Activated naive CD4-positive, alpha-beta T cell treated with anti-CD3 and anti-CD28 coated beads, Interleukin-2, amount 50 U/mL, for 16 hours (primary cell): ENCODE measurements around the gene MBD5.

ENCODE experiments used
- DNase-seq: peaks from one replicate; pipeline ENCODE4 v3.0.0-alpha.2; 2020

MBD5 gene

DNA sequence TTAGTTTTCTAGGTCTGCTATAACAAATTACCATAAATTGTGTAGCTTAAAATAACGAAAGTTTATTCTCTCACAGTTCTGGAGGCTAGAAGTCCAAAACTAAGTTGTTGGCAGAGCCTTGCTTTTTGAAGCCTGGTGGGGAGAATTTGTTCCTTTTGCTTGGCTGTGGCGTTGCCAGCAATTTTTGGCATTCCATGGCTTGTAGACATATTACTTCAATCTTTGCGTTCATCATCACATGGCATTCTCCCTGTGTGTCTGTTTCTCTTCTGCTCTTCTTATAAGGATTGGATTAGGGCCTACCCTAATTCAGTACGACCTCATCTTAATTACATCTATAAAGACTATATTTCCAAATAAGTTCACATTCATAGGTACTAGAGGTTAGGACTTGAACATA is 217.7 kb downstream of the MBD5 start:
- no peak for DNase-seq

DNA sequence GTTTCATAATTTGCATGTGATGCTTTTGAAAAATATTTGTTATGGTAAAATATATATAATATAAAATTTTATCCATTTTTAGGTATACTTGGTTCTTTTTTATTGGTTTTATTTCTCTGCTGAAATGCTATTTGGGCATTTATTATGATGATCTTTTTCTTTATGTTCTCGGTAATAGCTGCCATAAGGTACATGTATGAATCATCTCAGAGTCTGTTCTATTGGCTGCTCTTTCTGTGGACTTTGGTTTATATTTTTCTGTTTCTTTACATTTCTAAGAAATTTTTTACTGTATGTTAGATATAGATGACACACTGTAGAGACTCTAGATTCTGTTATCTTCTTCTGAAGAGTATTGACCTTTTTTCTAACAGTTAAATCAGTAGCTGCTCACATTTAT is 219.9 kb downstream of the MBD5 start:
- DNase-seq: no peak

- DNase-seq: no peak
Measured at GRCh38 chr2:148244593-148245292, 223.9 kb downstream of the MBD5 start.

GRCh38 chr2:148251993-148252392 is 231.1 kb downstream of the MBD5 start:
- DNase-seq: no peak

DNA sequence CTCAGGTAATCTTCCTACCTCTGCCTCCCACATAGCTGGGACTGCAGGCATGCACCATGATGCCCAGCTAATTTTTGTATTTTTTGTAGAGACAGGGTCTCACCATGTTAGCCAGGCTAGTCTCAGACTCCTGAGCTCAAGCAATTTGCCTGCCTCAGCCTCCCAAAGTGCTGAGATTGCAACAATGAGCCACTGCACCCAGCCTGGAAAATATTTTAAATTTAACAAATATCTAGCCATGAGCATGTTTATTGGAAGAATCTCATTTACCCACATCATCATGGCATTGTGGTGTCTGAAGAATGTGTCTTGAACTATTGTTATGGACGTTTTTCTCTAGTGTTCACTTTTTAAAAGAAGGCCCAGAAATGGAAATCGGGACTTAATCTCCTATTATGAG is 231.8 kb downstream of the MBD5 start:
- no peak for DNase-seq

DNA sequence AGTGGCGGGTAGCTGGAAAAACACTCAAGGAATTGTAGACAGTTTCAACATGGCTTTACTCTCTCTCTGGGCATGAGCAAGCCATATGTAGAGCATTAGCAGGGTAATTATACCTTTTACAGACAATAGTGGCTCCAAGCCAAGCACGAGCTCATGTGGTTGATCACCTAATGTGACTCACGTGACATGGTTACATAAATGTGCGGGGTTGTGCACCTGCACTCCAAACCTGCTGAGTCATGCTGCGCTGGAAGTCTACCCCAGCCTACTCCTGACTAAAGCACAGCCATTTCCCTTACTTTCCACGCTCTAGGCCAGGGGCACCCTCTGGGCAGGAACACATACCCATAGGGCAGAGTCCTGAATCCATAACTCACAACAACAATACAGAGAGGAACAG is 232.8 kb downstream of the MBD5 start:
- DNase-seq: no peak

DNA sequence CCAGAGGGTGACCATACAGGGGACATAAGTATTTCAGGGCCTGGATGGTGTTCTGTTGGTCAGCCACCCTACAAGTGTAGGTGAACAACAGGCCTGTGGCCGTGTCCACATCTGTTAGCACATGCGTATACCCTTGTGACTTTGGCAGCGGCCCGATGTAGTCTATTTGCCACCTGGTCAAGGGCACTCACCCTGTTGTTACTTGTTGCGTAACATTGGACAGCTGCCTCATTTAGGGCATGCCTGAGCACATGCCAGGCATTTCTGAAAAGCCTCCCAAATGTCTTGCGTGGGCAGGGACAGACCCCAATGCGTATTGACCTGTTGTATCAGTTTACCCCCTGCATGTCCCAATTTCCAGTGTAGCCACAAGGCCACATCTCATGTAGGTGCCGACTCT is 235.0 kb downstream of the MBD5 start:
- no peak for DNase-seq

DNA sequence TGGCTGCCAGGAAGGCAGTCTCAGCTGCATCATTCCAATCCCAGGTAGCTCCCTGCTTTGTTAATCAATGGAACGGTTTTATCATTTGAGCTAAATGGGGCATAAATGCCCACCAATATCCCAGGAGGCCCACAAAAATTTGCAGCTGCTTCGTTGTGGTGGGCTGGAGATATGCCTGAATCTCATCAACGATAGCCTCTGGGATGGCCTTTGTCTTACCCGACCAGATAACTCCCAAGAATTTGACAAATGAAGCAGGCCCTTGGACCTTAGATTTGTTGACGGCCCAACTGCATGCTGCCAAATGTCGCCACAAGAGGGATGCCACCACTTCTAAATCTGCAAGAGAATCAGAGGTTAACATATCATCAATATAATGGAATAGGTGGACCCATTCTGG is 236.4 kb downstream of the MBD5 start:
- no peak for DNase-seq

DNA sequence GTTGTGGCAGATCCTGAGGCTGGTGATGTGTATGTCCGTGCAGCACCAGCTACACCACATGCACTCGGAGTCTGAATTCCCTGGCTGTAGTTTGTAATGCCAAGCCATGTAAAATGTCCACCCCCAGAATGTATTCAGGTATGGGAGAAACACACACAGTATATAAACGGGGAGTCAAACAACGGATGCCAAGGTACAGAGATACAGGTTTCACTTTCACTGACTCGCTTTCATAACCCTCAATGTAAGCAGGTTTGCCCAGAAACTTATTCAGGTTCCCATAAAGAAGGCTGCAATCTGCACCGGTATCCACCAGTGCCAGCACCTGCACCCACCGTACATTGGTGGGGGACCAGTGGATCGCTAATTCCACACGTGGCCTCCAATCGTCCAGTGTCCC is 237.2 kb downstream of the MBD5 start:
- no peak for DNase-seq

DNA sequence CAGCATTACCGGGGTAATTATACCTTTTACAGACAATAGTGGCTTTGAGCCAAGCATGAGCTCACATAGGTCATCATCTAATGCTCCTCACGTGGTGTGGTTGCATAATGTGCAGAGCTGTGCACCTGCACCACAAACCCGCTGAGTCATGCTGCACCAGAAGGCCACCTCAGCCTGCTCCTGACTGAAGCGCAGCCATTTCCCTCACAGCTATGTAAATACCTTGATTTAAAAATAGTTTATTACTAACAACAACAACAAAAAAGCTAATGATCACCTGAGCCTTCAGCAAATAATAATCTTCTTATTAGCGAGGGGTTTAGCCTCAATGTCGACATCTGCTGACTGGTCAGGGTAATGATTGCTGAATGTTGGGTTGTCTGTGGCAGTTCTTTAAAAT is 238.8 kb downstream of the MBD5 start:
- DNase-seq: no peak

DNA sequence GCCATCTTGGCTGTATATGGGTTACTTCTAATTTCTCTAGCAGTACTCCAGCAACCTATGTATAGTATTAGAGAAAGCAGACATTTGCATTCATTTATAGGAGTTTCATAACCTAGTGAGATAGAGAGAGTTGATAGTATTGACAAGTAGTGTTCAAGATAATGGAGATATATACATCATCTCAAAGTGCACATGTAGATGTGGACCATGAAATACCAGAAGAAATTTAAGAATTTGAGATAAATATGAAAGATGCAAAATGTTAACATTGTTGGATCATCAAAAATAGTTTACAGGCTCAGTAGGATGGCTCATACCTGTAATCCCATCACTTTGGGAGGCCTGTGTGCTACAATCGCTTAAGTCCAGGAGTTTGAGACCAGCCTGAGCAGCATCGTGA is 243.0 kb downstream of the MBD5 start:
- no peak for DNase-seq

- DNase-seq: no peak
Measured at GRCh38 chr2:148273158-148273691, 252.3 kb downstream of the MBD5 start.

- no peak for DNase-seq
Measured at GRCh38 chr2:148279216-148279615, 258.3 kb downstream of the MBD5 start.

DNA sequence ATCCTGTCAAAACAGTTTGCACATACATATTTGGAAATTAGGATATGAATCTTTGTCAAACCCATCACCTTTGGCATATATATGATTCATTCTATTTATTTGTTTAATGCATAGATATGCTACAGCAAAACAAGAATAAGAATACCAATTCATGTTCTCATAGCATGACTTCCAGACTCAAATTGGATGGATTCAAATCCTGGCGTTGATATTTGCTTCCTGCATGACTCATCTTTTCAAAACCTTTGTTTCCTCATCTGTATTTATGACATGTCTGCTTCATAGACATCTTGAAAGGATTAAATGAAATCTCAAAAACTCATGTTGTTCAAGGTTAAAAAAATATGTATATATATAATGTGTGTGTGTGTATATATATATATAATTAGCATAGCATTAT is 261.3 kb downstream of the MBD5 start:
- DNase-seq: no peak

DNA sequence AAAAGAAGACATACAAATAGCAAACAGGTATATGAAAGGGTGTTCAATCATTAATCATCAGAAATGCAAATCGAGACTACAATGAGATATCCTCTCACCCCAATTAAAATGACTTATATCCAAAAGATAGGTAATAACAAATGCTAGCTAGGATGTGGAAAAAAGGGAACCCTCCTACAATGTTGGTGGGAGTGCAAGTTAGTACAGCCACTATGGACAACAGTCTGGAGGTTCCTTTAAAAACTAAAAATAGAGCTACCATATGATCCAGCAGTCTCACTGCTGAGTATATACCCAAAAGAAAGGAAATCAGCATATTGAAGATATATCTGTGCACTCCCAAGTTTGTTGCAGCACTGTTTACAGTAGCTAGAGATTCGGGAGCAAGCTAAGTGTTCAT is 271.5 kb downstream of the MBD5 start:
- no peak for DNase-seq

GRCh38 chr2:148298196-148298595 is 277.3 kb downstream of the MBD5 start:
- no peak for DNase-seq

- DNase-seq: no peak
Measured at GRCh38 chr2:148299616-148300015, 278.7 kb downstream of the MBD5 start.

DNA sequence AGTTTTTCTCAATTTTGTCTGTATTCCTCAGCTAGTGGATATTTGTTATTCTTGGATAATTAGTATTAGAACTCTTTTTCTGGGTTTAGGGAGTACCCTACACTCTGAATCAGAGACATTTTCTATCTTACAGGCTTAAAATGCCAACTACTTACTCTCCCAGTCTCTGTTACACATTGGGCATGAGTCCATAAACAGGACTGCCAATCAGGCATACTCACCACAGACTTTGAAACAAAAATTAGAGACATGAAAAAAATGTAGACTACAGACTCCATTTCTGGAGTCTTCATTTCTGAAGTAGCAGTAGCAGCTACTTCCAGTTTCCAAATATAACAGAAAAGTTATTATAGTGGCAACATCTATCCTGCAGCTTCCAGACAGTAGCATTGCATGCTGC is 279.7 kb downstream of the MBD5 start:
- DNase-seq: no peak

DNA sequence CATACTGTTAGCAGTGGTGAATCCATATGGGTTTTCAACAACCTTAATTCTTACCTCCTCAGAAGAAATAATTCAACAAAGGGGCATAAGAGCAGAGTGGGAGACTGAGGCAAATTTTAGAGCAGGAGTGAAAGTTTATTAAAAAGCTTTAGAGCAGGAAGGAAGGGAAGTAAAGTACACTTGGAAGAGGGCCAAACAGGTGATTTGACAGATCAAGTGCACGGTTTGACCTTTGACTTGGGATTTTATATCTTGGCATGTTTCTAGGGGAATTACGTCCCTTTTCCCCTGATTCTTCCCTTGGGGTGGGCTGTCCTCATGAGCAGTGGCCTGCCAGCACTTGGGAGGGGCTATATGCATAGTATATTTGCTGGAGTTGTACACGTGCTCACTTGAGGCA is 280.5 kb downstream of the MBD5 start:
- DNase-seq: no peak

DNA sequence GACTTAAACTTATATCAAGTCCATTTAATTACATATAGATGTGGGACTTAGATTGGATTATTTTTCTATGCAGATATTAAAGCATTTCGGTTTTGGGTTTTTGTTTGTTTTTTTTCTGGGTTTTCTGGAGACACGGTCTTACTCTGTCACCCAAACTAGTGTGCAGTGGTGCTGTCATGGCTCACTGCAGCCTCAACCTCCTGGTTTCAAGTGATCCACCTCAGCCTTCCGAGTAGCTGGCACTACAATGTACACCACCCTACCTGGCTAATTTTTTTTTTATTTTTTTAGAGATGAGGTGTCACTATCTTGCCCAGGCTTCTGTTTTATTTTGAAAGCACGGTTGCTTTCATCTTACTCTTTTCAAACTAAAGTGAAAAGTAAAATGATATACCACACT is 281.6 kb downstream of the MBD5 start:
- DNase-seq: no peak

DNA sequence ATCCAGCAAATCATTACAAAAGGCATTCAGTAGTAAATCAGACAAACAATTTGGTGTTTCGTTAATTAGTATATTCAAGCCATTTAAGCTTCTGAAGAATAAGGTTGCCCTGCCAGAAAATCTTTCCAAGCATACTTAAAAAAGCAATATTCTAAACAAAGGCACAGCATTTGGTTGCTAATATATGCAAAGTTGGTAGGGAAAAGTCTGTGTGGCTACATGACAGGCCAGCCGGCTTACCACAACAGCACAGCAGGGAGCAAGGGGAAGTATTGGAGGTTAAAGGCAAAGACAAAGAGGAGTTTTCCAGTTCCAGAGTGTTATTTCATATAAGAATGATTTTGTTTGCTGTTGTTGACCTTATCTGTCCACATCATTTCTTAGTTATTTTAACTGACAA is 282.3 kb downstream of the MBD5 start:
- no peak for DNase-seq

- no peak for DNase-seq
Measured at GRCh38 chr2:148305476-148305875, 284.6 kb downstream of the MBD5 start.

GRCh38 chr2:148306027-148306426 is 285.1 kb downstream of the MBD5 start:
- DNase-seq: no peak

DNA sequence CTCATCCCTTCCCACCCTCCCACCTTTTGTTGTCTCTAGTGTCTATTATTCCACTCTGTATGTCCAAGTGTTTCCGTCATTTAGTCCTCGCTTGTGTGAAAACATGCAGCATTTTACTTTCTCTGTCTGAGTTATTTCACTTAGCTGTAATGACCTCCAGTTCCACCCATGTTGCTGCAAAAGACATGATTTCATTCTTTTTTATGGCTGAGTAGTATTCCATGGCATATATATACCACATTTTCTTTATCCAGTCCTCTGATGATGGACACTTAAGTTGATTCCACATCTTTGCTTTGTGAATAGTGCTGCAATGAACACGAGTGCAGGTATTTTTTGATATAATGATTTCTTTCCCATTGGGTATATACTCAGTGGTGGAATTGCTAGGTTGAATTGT is 296.7 kb downstream of the MBD5 start:
- DNase-seq: no peak

DNA sequence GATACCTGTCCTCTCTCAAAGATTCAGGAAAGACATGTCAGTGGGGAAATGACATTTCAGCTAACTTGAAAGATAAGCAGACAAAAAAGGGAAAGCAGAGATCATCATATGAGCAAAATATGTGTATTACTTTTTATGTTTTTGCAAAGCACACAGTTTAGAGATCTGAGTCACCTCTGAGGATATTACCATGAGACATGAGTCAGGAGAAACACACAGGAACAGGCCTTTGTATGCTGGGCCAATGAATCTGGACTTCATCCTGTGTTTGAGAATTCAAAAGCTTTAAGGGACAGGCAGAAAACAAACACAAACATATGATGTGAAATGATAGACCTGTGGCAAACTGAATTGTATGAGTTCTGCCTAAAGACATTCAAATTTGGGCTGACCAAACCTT is 317.6 kb downstream of the MBD5 start:
- DNase-seq: no peak
